HL-60 (cell line): ENCODE measurements around the gene RELN.

ENCODE experiments used
- CTCF ChIP-seq: IDR thresholded peaks from one replicate; pipeline ENCODE4 v1.5.1; 2011; ENCODE audit warnings: low read length, control low read depth, inconsistent platforms; ENCODE audit not compliant: insufficient read depth
- POLR2AphosphoS5 ChIP-seq: IDR thresholded peaks from 2 replicates; pipeline ENCODE4 v1.6.1; 2012; ENCODE audit warnings: low read depth

- TF ChIP-seq POLR2AphosphoS5 (no peak), CTCF (no peak)
Measured at GRCh38 chr7:103867874-103868273, 121.6 kb downstream of the RELN start.
